ENCODE data around the gene RANBP1.

The RANBP1 gene

DNA sequence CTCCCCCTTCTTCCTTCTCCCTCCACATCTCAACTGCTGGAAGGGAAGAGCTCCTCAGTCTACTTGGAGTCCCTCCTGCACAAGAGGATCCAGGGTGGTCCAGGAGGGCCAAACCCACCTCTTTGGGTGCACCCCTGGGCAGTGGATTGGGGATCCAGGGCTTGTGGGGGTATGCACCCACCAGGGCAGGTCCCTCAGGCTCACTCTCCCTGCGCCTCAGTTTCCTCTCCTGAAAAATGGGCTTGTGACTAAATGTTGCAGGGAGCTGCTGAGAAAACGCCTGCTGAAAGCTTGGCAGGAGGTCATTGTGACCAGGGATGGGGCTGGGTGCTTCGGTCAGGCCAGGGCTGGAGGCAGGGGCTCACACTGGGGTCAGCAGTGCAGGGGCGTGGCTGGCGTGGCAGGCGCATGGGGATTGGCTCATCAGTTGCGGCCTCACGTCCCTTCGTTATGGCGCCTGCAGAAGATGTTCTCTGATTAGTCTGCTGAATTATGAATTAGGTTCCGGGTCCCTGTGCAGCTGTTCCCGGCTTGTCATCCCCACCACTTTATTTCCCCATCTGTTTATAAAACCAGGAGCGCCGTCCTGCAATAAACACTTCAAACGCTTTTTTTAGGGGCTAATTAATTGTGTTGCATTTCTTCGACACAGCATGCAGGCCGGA lies 60.6 kb downstream of the RANBP1 start:
- no peak for DNase-seq

All from NCI-H510A treated with DMSO at 0.1 percent for 48 hours (cell line).